WTC11 (cell line): Measurements from ENCODE around the gene DAPK3. TPM values are rescaled to one million over a fixed set of nuclear protein-coding genes. Genes with fewer than 3 reads are reported as not detected.

Source experiments
- ATAC-seq: fragments of 200-7000 bp; cut with Tn5 transposase; 2 replicates; pipeline ENCODE4 v1.10.0; 2021; ENCODE audit warnings: mild to moderate bottlenecking, moderate library complexity
- CTCF ChIA-PET: fragments of 300-600 bp; sonication (Branson Sonifier 250); formaldehyde crosslinking; loops from one replicate; lab custom pipeline; 2021; ENCODE audit warnings: antibody characterized with exemption; lab: Charles Lee
- POLR2A ChIA-PET: fragments of 350-600 bp; sonication (Branson Sonifier 250); formaldehyde crosslinking; loops from one replicate; lab custom pipeline; 2021; ENCODE audit warnings: antibody characterized with exemption; lab: Charles Lee
- DNase-seq: peaks from one replicate; pipeline ENCODE4 v3.0.0; 2021; ENCODE audit warnings: low spot score
- H3K27ac Mint-ChIP-seq: 2 replicates; pipeline ENCODE4 v1.8.0; 2021; ENCODE audit warnings: mixed read lengths
- H3K27me3 Mint-ChIP-seq: 2 replicates; pipeline ENCODE4 v1.8.0; 2021; ENCODE audit warnings: low read depth, mild to moderate bottlenecking, moderate library complexity, mixed read lengths
- H3K36me3 Mint-ChIP-seq: 2 replicates; pipeline ENCODE4 v1.8.0; 2021; ENCODE audit warnings: mixed read lengths
- H3K4me1 Mint-ChIP-seq: 2 replicates; pipeline ENCODE4 v1.8.0; 2022; ENCODE audit warnings: mixed read lengths
- H3K4me3 Mint-ChIP-seq: 2 replicates; pipeline ENCODE4 v1.8.0; 2021; ENCODE audit warnings: mild to moderate bottlenecking, moderate library complexity, mixed read lengths
- H3K9me3 Mint-ChIP-seq: 2 replicates; pipeline ENCODE4 v1.8.0; 2021; ENCODE audit warnings: mixed read lengths
- CBFB ChIP-seq: sonication (generic); formaldehyde crosslinking; IDR thresholded peaks from 2 replicates; pipeline ENCODE4 v1.8.1; 2022; ENCODE audit warnings: mild to moderate bottlenecking, low read depth, missing genetic modification reagents
- FOXP4 ChIP-seq: sonication (generic); formaldehyde crosslinking; IDR thresholded peaks from 2 replicates; pipeline ENCODE4 v1.8.0; 2022; ENCODE audit warnings: mild to moderate bottlenecking, missing genetic modification reagents
- GTF2I ChIP-seq: fragments of 250-450 bp; sonication (Bioruptor Pico); conservative IDR thresholded peaks from 2 replicates; pipeline ENCODE4 v1.4.0; 2021; ENCODE audit warnings: mild to moderate bottlenecking
- MAX ChIP-seq: sonication (generic); formaldehyde crosslinking; IDR thresholded peaks from 2 replicates; pipeline ENCODE4 v1.8.0; 2022; ENCODE audit warnings: mild to moderate bottlenecking, missing genetic modification reagents
- NFATC4 ChIP-seq: fragments of 250-450 bp; sonication (Bioruptor Pico); IDR thresholded peaks from 2 replicates; pipeline ENCODE4 v1.9.0; 2021; ENCODE audit warnings: mild to moderate bottlenecking
- NFE2L1 ChIP-seq: sonication (generic); formaldehyde crosslinking; IDR thresholded peaks from 2 replicates; pipeline ENCODE4 v1.8.1; 2023; ENCODE audit warnings: missing genetic modification reagents
- PRRX2 ChIP-seq: fragments of 250-450 bp; sonication (Bioruptor Pico); IDR thresholded peaks from 2 replicates; pipeline ENCODE4 v1.8.0; 2021; ENCODE audit warnings: mild to moderate bottlenecking
- SMAD4 ChIP-seq: sonication (generic); formaldehyde crosslinking; IDR thresholded peaks from 2 replicates; pipeline ENCODE4 v1.8.0; 2022; ENCODE audit warnings: mild to moderate bottlenecking, missing genetic modification reagents
- ZNF121 ChIP-seq: sonication (generic); formaldehyde crosslinking; IDR thresholded peaks from 2 replicates; pipeline ENCODE4 v1.8.0; 2023; ENCODE audit warnings: missing genetic modification reagents
- ZNF232 ChIP-seq: sonication (generic); formaldehyde crosslinking; IDR thresholded peaks from 2 replicates; pipeline ENCODE4 v1.8.0; 2022; ENCODE audit warnings: mild to moderate bottlenecking, missing genetic modification reagents
- ZNF317 ChIP-seq: sonication (generic); formaldehyde crosslinking; IDR thresholded peaks from 2 replicates; pipeline ENCODE4 v1.8.1; 2023; ENCODE audit warnings: low read depth, mild to moderate bottlenecking, moderate library complexity, missing genetic modification reagents, borderline replicate concordance
- microRNA-seq: library from miRNA; unstranded; fragments of <30 nt; microRNA quantifications from one replicate; pipeline ENCODE4 v1.2.0, GENCODE V29; 2022; ENCODE audit warnings: borderline number of aligned reads
- total RNA-seq: library from RNA; stranded (reverse); gene quantifications from 3 replicates; pipeline ENCODE4 v1.2.3, GENCODE V29; 2021
- TF ChIP-seq, protein P1 (sequence below): sonication (generic); formaldehyde crosslinking; IDR thresholded peaks from 2 replicates; pipeline ENCODE4 v1.8.0; 2022; ENCODE audit warnings: mild to moderate bottlenecking, missing genetic modification reagents
- TF ChIP-seq, protein P2 (sequence below): sonication (generic); formaldehyde crosslinking; IDR thresholded peaks from 2 replicates; pipeline ENCODE4 v1.8.1; 2023; ENCODE audit warnings: mild to moderate bottlenecking, missing genetic modification reagents
- TF ChIP-seq, protein P3 (sequence below): sonication (generic); formaldehyde crosslinking; IDR thresholded peaks from 2 replicates; pipeline ENCODE4 v1.8.0; 2023; ENCODE audit warnings: missing genetic modification reagents

Gene DAPK3
- total RNA-seq, 1 experiment from 2014 or later = 73.5 TPM

DNA sequence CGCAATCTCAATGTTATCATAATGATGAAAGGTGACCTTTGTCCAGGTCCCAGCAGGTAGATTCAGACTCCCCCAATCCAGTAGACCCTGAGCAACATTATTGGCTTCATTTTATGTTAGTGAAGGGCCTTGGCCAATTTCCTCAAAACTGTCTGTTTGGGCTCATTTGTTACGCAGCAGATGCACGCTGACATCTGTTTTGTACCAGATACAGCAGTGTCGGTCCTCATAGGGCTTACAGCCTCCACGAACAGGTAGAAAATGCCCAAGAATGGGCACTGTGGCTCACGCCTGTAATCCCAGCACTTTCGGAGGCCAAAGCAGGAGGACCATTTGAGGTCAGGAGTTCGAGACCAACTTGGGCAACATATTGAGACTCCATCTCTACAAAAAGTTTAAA lies 51.1 kb downstream of the DAPK3 start:
- no peak overlapping the region for H3K27ac Mint-ChIP-seq
- TF ChIP-seq SMAD4 (no peak), GTF2I (peak; percentile 70)
- TF ChIP-seq, all 79 proteins: peak for 1
- no peak for ATAC-seq
- CTCF ChIA-PET = no interaction called here
- no peak overlapping the region for H3K4me3 Mint-ChIP-seq
- no peaks in the 10 kb centered on the region for H3K4me1 Mint-ChIP-seq
- H3K27me3 Mint-ChIP-seq = no peaks in the 10 kb centered on the region; the same call in 1 of the 2 replicates
- H3K36me3 Mint-ChIP-seq = peaks cover 56% of the 10 kb centered on the region
- H3K9me3 Mint-ChIP-seq = peaks cover 26% of the 10 kb centered on the region
- POLR2A ChIA-PET = interaction anchor here (0.6 kb wide), 1 partner anchor 74 kb away, joined by 4 read pairs; no protein-coding TSS in a partner anchor
- no peak for DNase-seq

DNA sequence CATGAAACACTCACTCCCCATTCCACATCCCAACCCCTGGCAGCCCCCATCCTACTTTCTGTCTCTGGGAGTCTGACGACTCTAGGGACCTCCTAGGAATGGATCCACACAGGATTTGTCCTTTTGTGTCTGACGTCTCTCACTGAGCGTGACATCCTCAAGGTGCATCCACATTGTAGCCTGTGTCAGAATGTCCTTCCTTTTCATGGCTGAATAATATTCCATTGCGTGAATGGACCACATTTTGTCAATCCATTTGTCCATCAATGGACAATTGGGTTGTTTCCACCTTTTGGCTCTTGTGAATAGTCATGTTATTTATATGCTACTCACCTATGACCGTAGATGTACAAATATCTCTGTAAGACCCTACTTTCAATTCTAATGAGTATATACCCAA lies 54.9 kb downstream of the DAPK3 start:
- TF ChIP-seq, protein P1, sequence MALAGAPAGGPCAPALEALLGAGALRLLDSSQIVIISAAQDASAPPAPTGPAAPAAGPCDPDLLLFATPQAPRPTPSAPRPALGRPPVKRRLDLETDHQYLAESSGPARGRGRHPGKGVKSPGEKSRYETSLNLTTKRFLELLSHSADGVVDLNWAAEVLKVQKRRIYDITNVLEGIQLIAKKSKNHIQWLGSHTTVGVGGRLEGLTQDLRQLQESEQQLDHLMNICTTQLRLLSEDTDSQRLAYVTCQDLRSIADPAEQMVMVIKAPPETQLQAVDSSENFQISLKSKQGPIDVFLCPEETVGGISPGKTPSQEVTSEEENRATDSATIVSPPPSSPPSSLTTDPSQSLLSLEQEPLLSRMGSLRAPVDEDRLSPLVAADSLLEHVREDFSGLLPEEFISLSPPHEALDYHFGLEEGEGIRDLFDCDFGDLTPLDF (CRISPR knock-in tag) = no peak
- TF ChIP-seq, protein P2, sequence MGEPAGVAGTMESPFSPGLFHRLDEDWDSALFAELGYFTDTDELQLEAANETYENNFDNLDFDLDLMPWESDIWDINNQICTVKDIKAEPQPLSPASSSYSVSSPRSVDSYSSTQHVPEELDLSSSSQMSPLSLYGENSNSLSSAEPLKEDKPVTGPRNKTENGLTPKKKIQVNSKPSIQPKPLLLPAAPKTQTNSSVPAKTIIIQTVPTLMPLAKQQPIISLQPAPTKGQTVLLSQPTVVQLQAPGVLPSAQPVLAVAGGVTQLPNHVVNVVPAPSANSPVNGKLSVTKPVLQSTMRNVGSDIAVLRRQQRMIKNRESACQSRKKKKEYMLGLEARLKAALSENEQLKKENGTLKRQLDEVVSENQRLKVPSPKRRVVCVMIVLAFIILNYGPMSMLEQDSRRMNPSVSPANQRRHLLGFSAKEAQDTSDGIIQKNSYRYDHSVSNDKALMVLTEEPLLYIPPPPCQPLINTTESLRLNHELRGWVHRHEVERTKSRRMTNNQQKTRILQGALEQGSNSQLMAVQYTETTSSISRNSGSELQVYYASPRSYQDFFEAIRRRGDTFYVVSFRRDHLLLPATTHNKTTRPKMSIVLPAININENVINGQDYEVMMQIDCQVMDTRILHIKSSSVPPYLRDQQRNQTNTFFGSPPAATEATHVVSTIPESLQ = no peak
- TF ChIP-seq NFE2L1 (CRISPR knock-in tag) (no peak), FOXP4 (CRISPR knock-in tag) (no peak), CBFB (CRISPR knock-in tag) (no peak), NFATC4 (CRISPR knock-in tag) (no peak)
- Mint-ChIP-seq H3K4me3 (no peak overlapping the region), H3K4me1 (no peaks in the 10 kb centered on the region), H3K36me3 (peaks cover 50% of the 10 kb centered on the region), H3K27ac (no peak overlapping the region), H3K27me3 (no peaks in the 10 kb centered on the region; the same call in 1 of the 2 replicates), H3K9me3 (peaks cover 11% of the 10 kb centered on the region)
- CTCF ChIA-PET = no interaction called here
- ATAC-seq (no peak), DNase-seq (no peak)
- POLR2A ChIA-PET = no interaction called here

DNA sequence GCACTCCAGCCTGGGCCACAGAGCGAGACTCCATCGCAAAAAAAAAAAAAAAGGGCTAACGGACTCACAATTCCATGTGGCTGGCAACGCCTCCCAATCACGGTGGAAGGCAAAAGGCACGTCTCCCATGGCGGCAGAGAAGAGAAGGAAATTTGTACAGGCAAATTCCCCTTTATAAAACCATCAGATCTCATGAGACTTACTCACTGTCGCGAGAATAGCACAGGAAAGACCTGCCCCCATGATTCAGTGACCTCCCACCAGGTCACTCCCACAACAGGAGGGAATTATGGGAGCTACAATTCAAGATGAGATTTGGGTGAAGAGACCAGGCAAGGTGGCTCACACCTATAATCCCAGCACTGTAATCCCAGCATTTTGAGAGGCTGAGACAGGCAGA lies 56.7 kb downstream of the DAPK3 start:
- TF ChIP-seq ZNF121 (CRISPR knock-in tag) = no peak
- no peak for TF ChIP-seq CBFB (CRISPR knock-in tag)
- TF ChIP-seq MAX (CRISPR knock-in tag) = no peak
- TF ChIP-seq ZNF317 (CRISPR knock-in tag) = no peak
- TF ChIP-seq ZNF232 (CRISPR knock-in tag) = no peak
- TF ChIP-seq, protein P3, sequence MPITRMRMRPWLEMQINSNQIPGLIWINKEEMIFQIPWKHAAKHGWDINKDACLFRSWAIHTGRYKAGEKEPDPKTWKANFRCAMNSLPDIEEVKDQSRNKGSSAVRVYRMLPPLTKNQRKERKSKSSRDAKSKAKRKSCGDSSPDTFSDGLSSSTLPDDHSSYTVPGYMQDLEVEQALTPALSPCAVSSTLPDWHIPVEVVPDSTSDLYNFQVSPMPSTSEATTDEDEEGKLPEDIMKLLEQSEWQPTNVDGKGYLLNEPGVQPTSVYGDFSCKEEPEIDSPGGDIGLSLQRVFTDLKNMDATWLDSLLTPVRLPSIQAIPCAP (CRISPR knock-in tag) = no peak
- Mint-ChIP-seq H3K9me3 (peaks cover 18% of the 10 kb centered on the region), H3K27ac (no peak overlapping the region), H3K27me3 (no peaks in the 10 kb centered on the region; the same call in 1 of the 2 replicates), H3K36me3 (peaks cover 58% of the 10 kb centered on the region), H3K4me1 (no peaks in the 10 kb centered on the region), H3K4me3 (no peak overlapping the region)
- ChIA-PET CTCF (no interaction called here), POLR2A (no interaction called here)
- no peak for ATAC-seq
- DNase-seq = no peak

DNA sequence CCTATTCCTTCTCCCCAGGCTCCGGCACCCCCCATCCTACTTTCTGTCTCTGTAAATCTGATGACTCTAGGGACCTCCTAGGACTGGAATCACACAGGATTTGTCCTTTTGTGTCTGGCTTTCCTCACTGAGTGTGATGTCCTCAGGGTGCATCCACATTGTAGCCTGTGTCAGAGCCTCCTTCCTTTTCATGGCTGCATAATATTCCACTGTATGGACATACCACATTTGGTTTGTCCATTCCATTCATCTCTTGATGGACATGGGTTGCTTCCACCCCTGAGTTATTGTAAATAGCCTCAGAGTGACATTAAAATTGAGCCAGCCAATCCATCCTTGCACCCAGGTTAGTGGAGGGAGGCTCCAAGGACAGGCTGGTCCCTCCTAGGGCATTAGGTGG lies 60.8 kb downstream of the DAPK3 start:
- Mint-ChIP-seq H3K4me3 (no peak overlapping the region), H3K27ac (no peak overlapping the region), H3K36me3 (peaks cover 35% of the 10 kb centered on the region), H3K4me1 (no peaks in the 10 kb centered on the region), H3K27me3 (no peaks in the 10 kb centered on the region), H3K9me3 (peaks cover 14% of the 10 kb centered on the region)
- POLR2A ChIA-PET = no interaction called here
- CTCF ChIA-PET = no interaction called here
- no peak for DNase-seq
- no peak for ATAC-seq
- TF ChIP-seq PRRX2 (CRISPR knock-in tag) = no peak
- TF ChIP-seq GTF2I = 0 out of 2 replicates have a peak, but pooled peaks have one; percentile 58

Small RNAs within 50 kb of the gene (microRNA-seq; reads per million reads assigned to microRNA genes)
- not detected for gene MIR637

Other genes with a start within 250 kb of the DAPK3 start
- 27.5 to 29.6 TPM (median 28.1 TPM) in 3 replicates for gene APBA3, start 209.4 kb downstream of the DAPK3 start, total RNA-seq
- gene MRPL54, start 208.4 kb downstream of the DAPK3 start, total RNA-seq = 60.9 to 65.3 TPM (median 62.3 TPM) in 3 replicates
- 0.09 TPM in 1 of 3 replicates, not detected in the others for gene RAX2, start 198.9 kb downstream of the DAPK3 start, total RNA-seq
- gene MATK, start 184.7 kb downstream of the DAPK3 start, total RNA-seq = 26.1 to 29.0 TPM (median 28.3 TPM) in 3 replicates
- 17.5 to 25.5 TPM (median 22.6 TPM) in 3 replicates for gene ZFR2, start 102.1 kb downstream of the DAPK3 start, total RNA-seq
- gene ATCAY, start 90.4 kb downstream of the DAPK3 start, total RNA-seq = 21.1 to 23.5 TPM (median 21.3 TPM) in 3 replicates
- 50.4 to 61.9 TPM (median 51.1 TPM) in 3 replicates for gene NMRK2, start 38.0 kb downstream of the DAPK3 start, total RNA-seq
- gene EEF2, start 14.4 kb upstream of the DAPK3 start, total RNA-seq = 3,572 to 3,864 TPM (median 3,852 TPM) in 3 replicates
- 45.5 to 46.0 TPM (median 45.9 TPM) in 3 replicates for gene PIAS4, start 36.6 kb upstream of the DAPK3 start, total RNA-seq
- 22.8 to 27.9 TPM (median 24.6 TPM) in 3 replicates for gene ZBTB7A, start 95.8 kb upstream of the DAPK3 start, total RNA-seq
- 175 to 177 TPM (median 176 TPM) in 3 replicates for gene MAP2K2, start 153.0 kb upstream of the DAPK3 start, total RNA-seq
- 0.09 to 0.46 TPM in 2 of 3 replicates, not detected in the other for gene CREB3L3, start 182.5 kb upstream of the DAPK3 start, total RNA-seq
- gene SIRT6, start 211.5 kb upstream of the DAPK3 start, total RNA-seq = 27.2 to 29.9 TPM (median 28.1 TPM) in 3 replicates
- gene ANKRD24, start 211.6 kb upstream of the DAPK3 start, total RNA-seq = 11.3 to 15.0 TPM (median 14.8 TPM) in 3 replicates